ENCODE data around the gene AHI1. TPM values are rescaled to one million over a fixed set of nuclear protein-coding genes. Genes with fewer than 3 reads are reported as not detected.

AHI1 gene
- polyA plus RNA-seq, 2 donors: 3.9 to 8.8 TPM

DNA sequence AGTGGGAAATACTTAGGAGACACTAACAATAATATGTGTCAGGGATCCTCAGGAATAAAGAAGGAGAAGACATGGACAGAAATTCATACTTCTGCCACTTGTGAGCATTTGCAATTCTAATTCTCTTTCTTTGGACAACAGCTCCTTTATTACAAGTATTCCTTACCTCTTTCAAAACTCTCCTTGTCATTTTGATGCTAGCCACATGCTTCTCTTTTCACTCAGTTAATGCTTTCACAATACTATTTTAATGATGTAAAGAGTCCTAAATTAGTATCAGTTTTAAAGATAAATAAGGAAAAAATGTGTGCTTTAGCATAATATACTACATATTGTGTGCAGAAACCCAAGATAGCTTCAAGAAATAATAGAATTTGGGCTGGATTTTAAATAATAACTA is 62.5 kb downstream of the AHI1 start:
- Histone ChIP-seq H3K27ac (ENCODE audit: low read depth in 2 of 2, low read length in 1 of 2) (no peak overlapping the region), H3K9me3 (ENCODE audit: control insufficient read depth in 2 of 2, insufficient read depth in 1 of 2, low read depth in 1 of 2, low read length in 1 of 2) (no peaks in the 10 kb centered on the region), H3K27me3 (ENCODE audit: control insufficient read depth in 1 of 2, insufficient read depth in 2 of 2, low read length in 2 of 2) (no peaks in the 10 kb centered on the region), H3K4me3 (ENCODE audit: low read depth in 1 of 2, low read length in 2 of 2) (no peak overlapping the region), H3K4me1 (ENCODE audit: control insufficient read depth in 2 of 2, insufficient read depth in 2 of 2, low read length in 1 of 2) (no peaks in the 10 kb centered on the region), H3K36me3 (ENCODE audit: control insufficient read depth in 2 of 2, insufficient read depth in 2 of 2, low read length in 1 of 2) (no peaks in the 10 kb centered on the region)

GRCh38 chr6:135434095-135434494 is 63.4 kb downstream of the AHI1 start:
- Histone ChIP-seq H3K27me3 (ENCODE audit: control insufficient read depth in 1 of 2, insufficient read depth in 2 of 2, low read length in 2 of 2) (no peaks in the 10 kb centered on the region), H3K36me3 (ENCODE audit: control insufficient read depth in 2 of 2, insufficient read depth in 2 of 2, low read length in 1 of 2) (no peaks in the 10 kb centered on the region), H3K4me3 (ENCODE audit: low read depth in 1 of 2, low read length in 2 of 2) (no peak overlapping the region), H3K4me1 (ENCODE audit: control insufficient read depth in 2 of 2, insufficient read depth in 2 of 2, low read length in 1 of 2) (no peaks in the 10 kb centered on the region), H3K27ac (ENCODE audit: low read depth in 2 of 2, low read length in 1 of 2) (no peak overlapping the region), H3K9me3 (ENCODE audit: control insufficient read depth in 2 of 2, insufficient read depth in 1 of 2, low read depth in 1 of 2, low read length in 1 of 2) (no peaks in the 10 kb centered on the region)
- 80 to 81% methylated on average over 1 of the region's 1 CpG for WGBS, 2 donors

GRCh38 chr6:135428078-135428477 is 69.5 kb downstream of the AHI1 start:
- WGBS, 2 donors: 94 to 95% methylated on average over 2 of the region's 2 CpGs
- Histone ChIP-seq H3K4me3 (ENCODE audit: low read depth in 1 of 2, low read length in 2 of 2) (no peak overlapping the region), H3K27me3 (ENCODE audit: control insufficient read depth in 1 of 2, insufficient read depth in 2 of 2, low read length in 2 of 2) (no peaks in the 10 kb centered on the region), H3K9me3 (ENCODE audit: control insufficient read depth in 2 of 2, insufficient read depth in 1 of 2, low read depth in 1 of 2, low read length in 1 of 2) (no peaks in the 10 kb centered on the region), H3K27ac (ENCODE audit: low read depth in 2 of 2, low read length in 1 of 2) (no peak overlapping the region), H3K4me1 (ENCODE audit: control insufficient read depth in 2 of 2, insufficient read depth in 2 of 2, low read length in 1 of 2) (no peaks in the 10 kb centered on the region), H3K36me3 (ENCODE audit: control insufficient read depth in 2 of 2, insufficient read depth in 2 of 2, low read length in 1 of 2) (no peaks in the 10 kb centered on the region)

GRCh38 chr6:135426833-135427232 is 70.7 kb downstream of the AHI1 start:
- Histone ChIP-seq H3K36me3 (ENCODE audit: control insufficient read depth in 2 of 2, insufficient read depth in 2 of 2, low read length in 1 of 2) (no peaks in the 10 kb centered on the region), H3K4me3 (ENCODE audit: low read depth in 1 of 2, low read length in 2 of 2) (no peak overlapping the region), H3K4me1 (ENCODE audit: control insufficient read depth in 2 of 2, insufficient read depth in 2 of 2, low read length in 1 of 2) (no peaks in the 10 kb centered on the region), H3K27ac (ENCODE audit: low read depth in 2 of 2, low read length in 1 of 2) (no peak overlapping the region), H3K9me3 (ENCODE audit: control insufficient read depth in 2 of 2, insufficient read depth in 1 of 2, low read depth in 1 of 2, low read length in 1 of 2) (no peaks in the 10 kb centered on the region), H3K27me3 (ENCODE audit: control insufficient read depth in 1 of 2, insufficient read depth in 2 of 2, low read length in 2 of 2) (no peaks in the 10 kb centered on the region)
- 88% methylated on average over 1 of the region's 1 CpG for WGBS, 2 donors

- Histone ChIP-seq H3K27ac (ENCODE audit: low read depth in 2 of 2, low read length in 1 of 2) (no peak overlapping the region), H3K9me3 (ENCODE audit: control insufficient read depth in 2 of 2, insufficient read depth in 1 of 2, low read depth in 1 of 2, low read length in 1 of 2) (no peaks in the 10 kb centered on the region), H3K27me3 (ENCODE audit: control insufficient read depth in 1 of 2, insufficient read depth in 2 of 2, low read length in 2 of 2) (no peaks in the 10 kb centered on the region), H3K36me3 (ENCODE audit: control insufficient read depth in 2 of 2, insufficient read depth in 2 of 2, low read length in 1 of 2) (no peaks in the 10 kb centered on the region), H3K4me3 (ENCODE audit: low read depth in 1 of 2, low read length in 2 of 2) (no peak overlapping the region), H3K4me1 (ENCODE audit: control insufficient read depth in 2 of 2, insufficient read depth in 2 of 2, low read length in 1 of 2) (no peaks in the 10 kb centered on the region)
- WGBS, 2 donors: 86 to 87% methylated on average over 1 of the region's 1 CpG
Measured at GRCh38 chr6:135424385-135424784, 73.2 kb downstream of the AHI1 start.

GRCh38 chr6:135423649-135424128 is 73.9 kb downstream of the AHI1 start:
- 9 to 18% methylated on average over 2 of the region's 2 CpGs for WGBS, 2 donors

GRCh38 chr6:135419162-135419561 is 78.4 kb downstream of the AHI1 start:
- no peaks in the 10 kb centered on the region for H3K9me3 ChIP-seq (ENCODE audit: control insufficient read depth in 2 of 2, insufficient read depth in 1 of 2, low read depth in 1 of 2, low read length in 1 of 2)
- 79 to 82% methylated on average over 2 of the region's 2 CpGs for WGBS, 2 donors
- H3K36me3 ChIP-seq (ENCODE audit: control insufficient read depth in 2 of 2, insufficient read depth in 2 of 2, low read length in 1 of 2): no peaks in the 10 kb centered on the region
- H3K27ac ChIP-seq (ENCODE audit: low read depth in 2 of 2, low read length in 1 of 2): no peak overlapping the region
- H3K4me1 ChIP-seq (ENCODE audit: control insufficient read depth in 2 of 2, insufficient read depth in 2 of 2, low read length in 1 of 2): no peaks in the 10 kb centered on the region
- H3K27me3 ChIP-seq (ENCODE audit: control insufficient read depth in 1 of 2, insufficient read depth in 2 of 2, low read length in 2 of 2): no peaks in the 10 kb centered on the region
- H3K4me3 ChIP-seq (ENCODE audit: low read depth in 1 of 2, low read length in 2 of 2): no peak overlapping the region

More at GRCh38 chr6:135423649-135424128, 73.9 kb downstream of the AHI1 start:
- no peaks in the 10 kb centered on the region for H3K36me3 ChIP-seq (ENCODE audit: control insufficient read depth in 2 of 2, insufficient read depth in 2 of 2, low read length in 1 of 2)
- H3K27ac ChIP-seq (ENCODE audit: low read depth in 2 of 2, low read length in 1 of 2): no peak overlapping the region
- H3K27me3 ChIP-seq (ENCODE audit: control insufficient read depth in 1 of 2, insufficient read depth in 2 of 2, low read length in 2 of 2): no peaks in the 10 kb centered on the region
- H3K4me1 ChIP-seq (ENCODE audit: control insufficient read depth in 2 of 2, insufficient read depth in 2 of 2, low read length in 1 of 2): no peaks in the 10 kb centered on the region
- H3K4me3 ChIP-seq (ENCODE audit: low read depth in 1 of 2, low read length in 2 of 2): no peak overlapping the region
- H3K9me3 ChIP-seq (ENCODE audit: control insufficient read depth in 2 of 2, insufficient read depth in 1 of 2, low read depth in 1 of 2, low read length in 1 of 2): no peaks in the 10 kb centered on the region

DNA sequence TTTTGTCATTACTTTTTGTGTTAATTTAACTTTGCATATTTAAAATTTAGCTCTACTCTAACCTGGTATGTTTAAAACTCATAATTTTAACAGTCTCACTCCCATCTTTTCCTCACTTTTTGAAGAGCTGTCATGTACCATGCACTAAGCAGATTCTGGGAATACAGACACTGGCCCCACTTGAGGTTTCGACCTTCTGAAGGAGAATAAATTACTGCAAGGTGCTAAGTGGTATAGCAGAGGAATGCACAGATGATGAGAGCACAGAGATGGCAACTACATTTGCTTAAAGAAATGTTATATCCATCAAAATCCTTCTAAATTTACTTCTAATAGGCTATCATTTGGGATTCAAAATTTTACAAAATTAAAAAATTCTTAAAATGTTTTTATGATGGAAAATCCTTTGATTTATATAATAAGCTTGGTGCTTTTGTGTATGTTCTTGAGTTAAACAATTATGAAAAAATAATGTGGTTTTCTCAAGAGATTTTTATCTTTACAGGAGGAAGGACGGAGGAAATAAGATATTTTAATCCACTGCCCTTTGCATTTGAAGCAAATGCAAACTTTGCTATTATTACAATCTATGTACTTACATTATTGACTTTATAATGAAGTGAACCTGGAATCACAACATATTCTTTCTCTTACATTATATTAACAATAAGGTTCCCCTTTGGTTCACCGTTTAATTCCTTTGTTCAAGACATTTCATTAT is 79.3 kb downstream of the AHI1 start:
- Histone ChIP-seq H3K27me3 (ENCODE audit: control insufficient read depth in 1 of 2, insufficient read depth in 2 of 2, low read length in 2 of 2) (no peaks in the 10 kb centered on the region), H3K27ac (ENCODE audit: low read depth in 2 of 2, low read length in 1 of 2) (no peak overlapping the region), H3K9me3 (ENCODE audit: control insufficient read depth in 2 of 2, insufficient read depth in 1 of 2, low read depth in 1 of 2, low read length in 1 of 2) (no peaks in the 10 kb centered on the region), H3K36me3 (ENCODE audit: control insufficient read depth in 2 of 2, insufficient read depth in 2 of 2, low read length in 1 of 2) (no peaks in the 10 kb centered on the region), H3K4me3 (ENCODE audit: low read depth in 1 of 2, low read length in 2 of 2) (no peak overlapping the region), H3K4me1 (ENCODE audit: control insufficient read depth in 2 of 2, insufficient read depth in 2 of 2, low read length in 1 of 2) (no peaks in the 10 kb centered on the region)
- WGBS, 2 donors: 84 to 89% methylated on average over 3 of the region's 3 CpGs

GRCh38 chr6:135412761-135413160 is 84.8 kb downstream of the AHI1 start:
- Histone ChIP-seq H3K4me1 (ENCODE audit: control insufficient read depth in 2 of 2, insufficient read depth in 2 of 2, low read length in 1 of 2) (no peaks in the 10 kb centered on the region), H3K27me3 (ENCODE audit: control insufficient read depth in 1 of 2, insufficient read depth in 2 of 2, low read length in 2 of 2) (no peaks in the 10 kb centered on the region), H3K9me3 (ENCODE audit: control insufficient read depth in 2 of 2, insufficient read depth in 1 of 2, low read depth in 1 of 2, low read length in 1 of 2) (no peaks in the 10 kb centered on the region), H3K27ac (ENCODE audit: low read depth in 2 of 2, low read length in 1 of 2) (no peak overlapping the region), H3K4me3 (ENCODE audit: low read depth in 1 of 2, low read length in 2 of 2) (no peak overlapping the region), H3K36me3 (ENCODE audit: control insufficient read depth in 2 of 2, insufficient read depth in 2 of 2, low read length in 1 of 2) (no peaks in the 10 kb centered on the region)
- WGBS, 2 donors: 76 to 92% methylated on average over 1 of the region's 1 CpG

DNA sequence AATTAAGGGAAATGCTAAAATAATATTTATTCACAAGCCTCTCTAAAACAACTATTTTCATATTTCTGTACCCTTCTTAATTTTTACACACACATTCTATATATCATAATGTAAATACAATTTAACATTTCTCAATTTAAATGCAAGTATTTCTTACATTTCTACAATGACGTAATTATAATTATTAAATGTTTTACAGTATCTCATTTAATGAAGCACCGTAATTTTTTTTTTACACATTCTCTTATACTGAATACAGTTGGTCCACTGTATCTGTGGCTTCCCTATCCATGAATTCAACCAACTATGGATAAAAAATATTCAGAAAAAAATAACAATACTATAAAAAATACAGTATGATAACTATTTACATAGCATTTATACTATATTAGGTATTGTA is 85.7 kb downstream of the AHI1 start:
- no peak overlapping the region for H3K4me3 ChIP-seq (ENCODE audit: low read depth in 1 of 2, low read length in 2 of 2)
- H3K36me3 ChIP-seq (ENCODE audit: control insufficient read depth in 2 of 2, insufficient read depth in 2 of 2, low read length in 1 of 2): no peaks in the 10 kb centered on the region
- WGBS, 2 donors: 97 to 99% methylated on average over 2 of the region's 2 CpGs
- no peak overlapping the region for H3K27ac ChIP-seq (ENCODE audit: low read depth in 2 of 2, low read length in 1 of 2)
- H3K27me3 ChIP-seq (ENCODE audit: control insufficient read depth in 1 of 2, insufficient read depth in 2 of 2, low read length in 2 of 2): no peaks in the 10 kb centered on the region
- no peaks in the 10 kb centered on the region for H3K9me3 ChIP-seq (ENCODE audit: control insufficient read depth in 2 of 2, insufficient read depth in 1 of 2, low read depth in 1 of 2, low read length in 1 of 2)
- H3K4me1 ChIP-seq (ENCODE audit: control insufficient read depth in 2 of 2, insufficient read depth in 2 of 2, low read length in 1 of 2): no peaks in the 10 kb centered on the region

Data from esophagus (tissue), 2 donors.